Measurements from ENCODE around the gene LPAR1. TPM values are rescaled to one million over a fixed set of nuclear protein-coding genes. Genes with fewer than 3 reads are reported as not detected.

LPAR1 gene
- total RNA-seq, 4 donors from 2014 or later, result 27.1 to 65.4 (median 47.6) TPM

GRCh38 chr9:110856772-110857171 is 181.5 kb downstream of the LPAR1 start:
- Histone ChIP-seq H3K4me1 (no peaks in the 10 kb centered on the region), H3K4me3 (no peak overlapping the region), H3K27me3 (no peaks in the 10 kb centered on the region), H3K36me3 (no peaks in the 10 kb centered on the region), H3K9me3 (peaks cover 0 to 23% (median 0%) of the 10 kb centered on the region in 3 donors), H3K27ac (no peak overlapping the region)
- WGBS, 2 donors (ENCODE audit: low coverage in 1 of 2), result 79 to 89% methylated on average over 3 of the region's 3 CpGs
- TF ChIP-seq CTCF (IDR thresholded peaks at IDR 0.05) (no peak), POLR2A (IDR thresholded peaks at IDR 0.05) (no peak), POLR2AphosphoS5 (IDR thresholded peaks at IDR 0.05) (no peak), EP300 (IDR thresholded peaks at IDR 0.05) (no peak)
- no peak for ATAC-seq

GRCh38 chr9:110850401-110851135 is 187.7 kb downstream of the LPAR1 start:
- Histone ChIP-seq H3K27me3 (no peaks in the 10 kb centered on the region), H3K36me3 (no peaks in the 10 kb centered on the region), H3K9me3 (peaks cover 0 to 10% (median 0%) of the 10 kb centered on the region in 3 donors), H3K4me1 (peaks cover 0 to 4% (median 0%) of the 10 kb centered on the region in 3 donors), H3K4me3 (no peak overlapping the region), H3K27ac (no peak overlapping the region)
- 73 to 83% methylated on average over 4 to 6 of the region's 6 CpGs for WGBS, 2 donors (ENCODE audit: low coverage in 1 of 2)
- no peak for ATAC-seq
- TF ChIP-seq POLR2A (IDR thresholded peaks at IDR 0.05), result no peak
- TF ChIP-seq CTCF (IDR thresholded peaks at IDR 0.05), result no peak
- no peak for TF ChIP-seq EP300 (IDR thresholded peaks at IDR 0.05)
- no peak for TF ChIP-seq POLR2AphosphoS5 (IDR thresholded peaks at IDR 0.05)

GRCh38 chr9:110847671-110848070 is 190.6 kb downstream of the LPAR1 start:
- H3K9me3 ChIP-seq, result no peaks in the 10 kb centered on the region
- TF ChIP-seq EP300 (IDR thresholded peaks at IDR 0.05), result no peak
- TF ChIP-seq POLR2AphosphoS5 (IDR thresholded peaks at IDR 0.05), result no peak
- no peak for TF ChIP-seq POLR2A (IDR thresholded peaks at IDR 0.05)
- no peaks in the 10 kb centered on the region for H3K27me3 ChIP-seq
- no peaks in the 10 kb centered on the region for H3K36me3 ChIP-seq
- 12 to 18% methylated on average over 3 of the region's 3 CpGs for WGBS, 2 donors (ENCODE audit: low coverage in 1 of 2)
- H3K4me1 ChIP-seq, result peaks cover 0 to 4% (median 0%) of the 10 kb centered on the region in 3 donors
- ATAC-seq, result no peak
- H3K27ac ChIP-seq, result no peak overlapping the region
- no peak overlapping the region for H3K4me3 ChIP-seq

GRCh38 chr9:110846215-110846614 is 192.1 kb downstream of the LPAR1 start:
- H3K36me3 ChIP-seq, result no peaks in the 10 kb centered on the region
- WGBS, 2 donors (ENCODE audit: low coverage in 1 of 2), result 89 to 92% methylated on average over 2 of the region's 2 CpGs
- H3K4me1 ChIP-seq, result peaks cover 0 to 4% (median 0%) of the 10 kb centered on the region in 3 donors
- H3K4me3 ChIP-seq, result no peak overlapping the region
- no peak for ATAC-seq
- H3K9me3 ChIP-seq, result no peaks in the 10 kb centered on the region
- TF ChIP-seq CTCF (IDR thresholded peaks at IDR 0.05) (no peak), POLR2A (IDR thresholded peaks at IDR 0.05) (no peak), POLR2AphosphoS5 (IDR thresholded peaks at IDR 0.05) (no peak), EP300 (IDR thresholded peaks at IDR 0.05) (no peak)
- no peaks in the 10 kb centered on the region for H3K27me3 ChIP-seq
- H3K27ac ChIP-seq, result no peak overlapping the region

- H3K36me3 ChIP-seq, result no peaks in the 10 kb centered on the region
- H3K9me3 ChIP-seq, result no peaks in the 10 kb centered on the region
- H3K27ac ChIP-seq, result no peak overlapping the region
- no peak for ATAC-seq
- peaks cover 0 to 4% (median 0%) of the 10 kb centered on the region in 3 donors for H3K4me1 ChIP-seq
- H3K27me3 ChIP-seq, result no peaks in the 10 kb centered on the region
- no peak overlapping the region for H3K4me3 ChIP-seq
- TF ChIP-seq CTCF (IDR thresholded peaks at IDR 0.05) (no peak), EP300 (IDR thresholded peaks at IDR 0.05) (no peak), POLR2A (IDR thresholded peaks at IDR 0.05) (no peak), POLR2AphosphoS5 (IDR thresholded peaks at IDR 0.05) (no peak)
- WGBS, 2 donors (ENCODE audit: low coverage in 1 of 2), result 60 to 83% methylated on average over 1 of the region's 1 CpG
These were observed 194.1 kb downstream of the LPAR1 start for GRCh38 chr9:110844121-110844520.
